ENCODE results near the gene BPGM. TPM values are rescaled to one million over a fixed set of nuclear protein-coding genes. Genes with fewer than 3 reads are reported as not detected.
A peak's percentile ranks its signal among the peaks of the same experiment; 100 is the strongest.

The BPGM gene
- total and polyA plus RNA-seq, 2 experiments from 2014 or later = 16.9 TPM

GRCh38 chr7:134669388-134669787, 22.7 kb downstream of the BPGM start:
- H3K4me3 Mint-ChIP-seq = no peak overlapping the region
- no peak overlapping the region for H3K4me3 ChIP-seq
- peaks cover 10% of the 10 kb centered on the region for H3K4me1 Mint-ChIP-seq
- DNase-seq (ENCODE audit: low spot score) (no peak), ATAC-seq (peak; percentile 46)
- TF ChIP-seq ZNF331 (CRISPR knock-in tag; IDR thresholded peaks at IDR 0.05; ENCODE audit: low read depth) (no peak), EZH2 (IDR thresholded peaks at IDR 0.05; ENCODE audit: low read depth, unreplicated experiment) (no peak), STAT1 (IDR thresholded peaks at IDR 0.05; ENCODE audit: unreplicated experiment) (no peak), EZH2phosphoT487 (IDR thresholded peaks at IDR 0.05; ENCODE audit: unreplicated experiment) (no peak), ZNF462 (CRISPR knock-in tag; IDR thresholded peaks at IDR 0.05) (no peak), JUNB (IDR thresholded peaks at IDR 0.05; ENCODE audit: unreplicated experiment) (no peak), ZNF114 (CRISPR knock-in tag; IDR thresholded peaks at IDR 0.05) (no peak), REST (IDR thresholded peaks at IDR 0.05; ENCODE audit: unreplicated experiment) (no peak)
- H2AFZ ChIP-seq = no peak overlapping the region
- H3K9me2 ChIP-seq (ENCODE audit: insufficient read depth) = 0 out of 2 replicates have a peak, but pooled peaks cover 7% of the 10 kb centered on the region
- H4K20me1 ChIP-seq (replicated peaks; ENCODE audit: insufficient read depth) = no peaks in the 10 kb centered on the region
- peaks cover 12% of the 10 kb centered on the region for H3K4me1 ChIP-seq (ENCODE audit: insufficient read depth)
- H3K79me2 ChIP-seq (replicated peaks; ENCODE audit: insufficient read depth) = peaks cover 4% of the 10 kb centered on the region; the same call in 1 of the 2 replicates
- H3F3A ChIP-seq (replicated peaks; ENCODE audit: low read depth) = no peaks in the 10 kb centered on the region
- H3K27me3 Mint-ChIP-seq (ENCODE audit: insufficient read depth, low read depth, poor library complexity) = no peaks in the 10 kb centered on the region
- no peak overlapping the region for H3K27ac Mint-ChIP-seq
- peaks cover 10% of the 10 kb centered on the region; the same call in 2 of the 3 replicates for H3K9me3 Mint-ChIP-seq
- H3K4me2 ChIP-seq = peak overlapping the region; percentile 46; the same call in 1 of the 2 replicates
- peaks cover 18% of the 10 kb centered on the region; the same call in 2 of the 3 replicates for H3K36me3 Mint-ChIP-seq (ENCODE audit: low read depth)
- no peak overlapping the region for H3K27ac ChIP-seq (ENCODE audit: low read depth)
- H3K27me3 ChIP-seq (ENCODE audit: insufficient read depth) = no peaks in the 10 kb centered on the region
- H3K36me3 ChIP-seq (ENCODE audit: insufficient read depth) = no peaks in the 10 kb centered on the region
